ENCODE data around the gene MYG1. TPM values are rescaled to one million over a fixed set of nuclear protein-coding genes. Genes with fewer than 3 reads are reported as not detected.
A peak's percentile ranks its signal among the peaks of the same experiment; 100 is the strongest.

MYG1 gene
- total and polyA plus RNA-seq, 2 of the 13 experiments (the other 11 are each of a cell fraction or from before 2014, with no cell fraction given), result 38.6 to 58.0 TPM

DNA sequence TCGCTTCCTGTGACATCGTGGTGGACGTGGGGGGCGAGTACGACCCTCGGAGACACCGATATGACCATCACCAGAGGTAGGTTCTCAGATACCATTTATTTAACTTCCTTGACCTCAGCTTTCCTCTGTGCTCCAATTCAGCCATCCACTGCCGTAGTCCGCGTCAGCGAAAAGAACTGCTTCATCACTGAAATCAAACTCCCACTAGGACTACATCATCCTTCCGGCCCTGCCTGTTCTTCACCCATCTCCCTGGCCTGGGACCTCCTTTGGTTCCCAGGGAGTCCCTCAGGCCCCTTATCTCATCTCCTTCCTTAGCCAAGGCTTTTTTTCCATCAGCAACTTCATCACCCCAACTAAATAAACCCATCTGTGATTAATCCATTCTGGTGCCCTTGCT lies 692 bp downstream of the MYG1 start (continued):
- TF ChIP-seq, protein P1, sequence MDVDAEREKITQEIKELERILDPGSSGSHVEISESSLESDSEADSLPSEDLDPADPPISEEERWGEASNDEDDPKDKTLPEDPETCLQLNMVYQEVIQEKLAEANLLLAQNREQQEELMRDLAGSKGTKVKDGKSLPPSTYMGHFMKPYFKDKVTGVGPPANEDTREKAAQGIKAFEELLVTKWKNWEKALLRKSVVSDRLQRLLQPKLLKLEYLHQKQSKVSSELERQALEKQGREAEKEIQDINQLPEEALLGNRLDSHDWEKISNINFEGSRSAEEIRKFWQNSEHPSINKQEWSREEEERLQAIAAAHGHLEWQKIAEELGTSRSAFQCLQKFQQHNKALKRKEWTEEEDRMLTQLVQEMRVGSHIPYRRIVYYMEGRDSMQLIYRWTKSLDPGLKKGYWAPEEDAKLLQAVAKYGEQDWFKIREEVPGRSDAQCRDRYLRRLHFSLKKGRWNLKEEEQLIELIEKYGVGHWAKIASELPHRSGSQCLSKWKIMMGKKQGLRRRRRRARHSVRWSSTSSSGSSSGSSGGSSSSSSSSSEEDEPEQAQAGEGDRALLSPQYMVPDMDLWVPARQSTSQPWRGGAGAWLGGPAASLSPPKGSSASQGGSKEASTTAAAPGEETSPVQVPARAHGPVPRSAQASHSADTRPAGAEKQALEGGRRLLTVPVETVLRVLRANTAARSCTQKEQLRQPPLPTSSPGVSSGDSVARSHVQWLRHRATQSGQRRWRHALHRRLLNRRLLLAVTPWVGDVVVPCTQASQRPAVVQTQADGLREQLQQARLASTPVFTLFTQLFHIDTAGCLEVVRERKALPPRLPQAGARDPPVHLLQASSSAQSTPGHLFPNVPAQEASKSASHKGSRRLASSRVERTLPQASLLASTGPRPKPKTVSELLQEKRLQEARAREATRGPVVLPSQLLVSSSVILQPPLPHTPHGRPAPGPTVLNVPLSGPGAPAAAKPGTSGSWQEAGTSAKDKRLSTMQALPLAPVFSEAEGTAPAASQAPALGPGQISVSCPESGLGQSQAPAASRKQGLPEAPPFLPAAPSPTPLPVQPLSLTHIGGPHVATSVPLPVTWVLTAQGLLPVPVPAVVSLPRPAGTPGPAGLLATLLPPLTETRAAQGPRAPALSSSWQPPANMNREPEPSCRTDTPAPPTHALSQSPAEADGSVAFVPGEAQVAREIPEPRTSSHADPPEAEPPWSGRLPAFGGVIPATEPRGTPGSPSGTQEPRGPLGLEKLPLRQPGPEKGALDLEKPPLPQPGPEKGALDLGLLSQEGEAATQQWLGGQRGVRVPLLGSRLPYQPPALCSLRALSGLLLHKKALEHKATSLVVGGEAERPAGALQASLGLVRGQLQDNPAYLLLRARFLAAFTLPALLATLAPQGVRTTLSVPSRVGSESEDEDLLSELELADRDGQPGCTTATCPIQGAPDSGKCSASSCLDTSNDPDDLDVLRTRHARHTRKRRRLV (CRISPR knock-in tag; IDR thresholded peaks at IDR 0.05), result 0 out of 2 replicates have a peak, but pooled peaks have one; percentile 9
- TF ChIP-seq ZBTB7B (CRISPR knock-in tag; IDR thresholded peaks at IDR 0.05), result 0 out of 2 replicates have a peak, but pooled peaks have one; percentile 3
- 0 out of 2 replicates have a peak, but pooled peaks have one; percentile 10 for TF ChIP-seq MAFF (IDR thresholded peaks at IDR 0.05; ENCODE audit: low read depth, low read length)

DNA sequence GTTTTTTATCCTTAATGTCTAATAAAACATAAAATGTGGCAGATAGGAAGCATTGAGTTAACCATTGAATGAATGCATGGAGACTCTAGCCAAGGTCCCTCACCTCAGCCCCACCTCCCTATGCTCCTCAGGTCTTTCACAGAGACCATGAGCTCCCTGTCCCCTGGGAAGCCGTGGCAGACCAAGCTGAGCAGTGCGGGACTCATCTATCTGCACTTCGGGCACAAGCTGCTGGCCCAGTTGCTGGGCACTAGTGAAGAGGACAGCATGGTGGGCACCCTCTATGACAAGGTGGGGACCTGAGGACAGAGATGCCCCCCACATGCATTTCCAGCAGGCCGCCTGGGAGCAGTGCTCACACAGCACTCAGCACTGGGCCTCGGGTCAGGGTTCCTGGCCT lies 3.4 kb downstream of the MYG1 start:
- ChIA-PET POLR2A (interaction anchor here (1.3 to 2.6 kb wide), 2 partner anchors 8 to 18 kb away, joined by 4 to 8 read pairs; partner anchors contain the start of genes AAAS and PFDN5), CTCF (ENCODE audit: low intra/inter-chr PET ratio, low total read pairs) (no interaction called here)
- H4K20me1 ChIP-seq (ENCODE audit: insufficient read depth, low read length), result no peaks in the 10 kb centered on the region
- ATAC-seq (no peak), DNase-seq (ENCODE audit: low spot score) (no peak), FAIRE-seq (no peak)
- intact Hi-C loops (cut with micrococcal nuclease; ENCODE audit: unreplicated experiment), result no loop called here
- H3K27ac ChIP-seq (ENCODE audit: extremely low read length, insufficient read depth, low read length), result no peak overlapping the region
- no peaks in the 10 kb centered on the region for H3K9me3 ChIP-seq (ENCODE audit: low read length)
- no peak overlapping the region for H3K4me3 ChIP-seq (replicated peaks in 1 of 3; ENCODE audit: insufficient read depth in 1 of 3, low read depth in 2 of 3, low read length in 3 of 3)
- TF ChIP-seq ZNF577 (CRISPR knock-in tag; IDR thresholded peaks at IDR 0.05; ENCODE audit: borderline replicate concordance, low read depth) (no peak), NFYB (CRISPR knock-in tag; IDR thresholded peaks at IDR 0.05) (no peak), ZNF484 (CRISPR knock-in tag; IDR thresholded peaks at IDR 0.05; ENCODE audit: borderline replicate concordance, low read depth) (no peak)
- TF ChIP-seq, protein P2, sequence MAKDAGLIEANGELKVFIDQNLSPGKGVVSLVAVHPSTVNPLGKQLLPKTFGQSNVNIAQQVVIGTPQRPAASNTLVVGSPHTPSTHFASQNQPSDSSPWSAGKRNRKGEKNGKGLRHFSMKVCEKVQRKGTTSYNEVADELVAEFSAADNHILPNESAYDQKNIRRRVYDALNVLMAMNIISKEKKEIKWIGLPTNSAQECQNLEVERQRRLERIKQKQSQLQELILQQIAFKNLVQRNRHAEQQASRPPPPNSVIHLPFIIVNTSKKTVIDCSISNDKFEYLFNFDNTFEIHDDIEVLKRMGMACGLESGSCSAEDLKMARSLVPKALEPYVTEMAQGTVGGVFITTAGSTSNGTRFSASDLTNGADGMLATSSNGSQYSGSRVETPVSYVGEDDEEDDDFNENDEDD (CRISPR knock-in tag; IDR thresholded peaks at IDR 0.05; ENCODE audit: borderline replicate concordance), result no peak
- TF ChIP-seq, protein P3, sequence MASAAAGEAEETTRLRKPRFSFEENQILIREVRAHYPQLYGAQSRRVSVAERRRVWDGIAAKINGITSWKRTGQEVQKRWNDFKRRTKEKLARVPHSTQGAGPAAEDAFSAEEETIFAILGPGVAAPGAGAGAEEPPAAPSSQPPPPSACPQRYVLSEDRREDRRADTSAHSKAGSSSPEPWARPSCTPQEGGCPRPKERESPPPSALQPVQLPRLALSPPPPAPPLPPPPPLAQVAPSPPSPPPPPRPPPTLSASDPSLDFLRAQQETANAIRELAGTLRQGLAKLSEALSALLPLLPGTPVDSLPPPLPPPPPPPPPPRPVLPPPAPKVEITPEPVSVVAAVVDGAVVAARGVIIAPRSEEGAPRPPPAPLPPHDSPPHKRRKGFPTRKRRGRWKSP (CRISPR knock-in tag; IDR thresholded peaks at IDR 0.05), result 0 out of 2 replicates have a peak, but pooled peaks have one; percentile 26
- no peak overlapping the region for H3K4me2 ChIP-seq (ENCODE audit: low read depth, low read length)
- H3K4me1 ChIP-seq (ENCODE audit: insufficient read depth, low read length), result peaks cover 50% of the 10 kb centered on the region
- no peak overlapping the region for H3K9ac ChIP-seq (ENCODE audit: insufficient read depth, low read depth, low read length)
- H3K36me3 ChIP-seq (replicated peaks in 1 of 2; ENCODE audit: control insufficient read depth in 1 of 2, insufficient read depth in 2 of 2, low read length in 2 of 2), result peaks cover 9 to 42% of the 10 kb centered on the region in 2 experiments
- peaks cover 15% of the 10 kb centered on the region for H3K79me2 ChIP-seq (ENCODE audit: insufficient read depth, low read length)
- no peaks in the 10 kb centered on the region; a peak in 1 of 5 replicates for H3K27me3 ChIP-seq (ENCODE audit: control insufficient read depth in 1 of 2, insufficient read depth in 2 of 2, low read length in 2 of 2)
- WGBS (ENCODE audit: low lambda C conversion rate), result no CpG with 5 or more reads among the region's 5 CpGs
- in situ Hi-C loops (cut with HindIII; ENCODE audit: extremely low pct_ligation_motif_present, low pct_unique_long_range_greater_than_20kb), result no loop called here
- no peak overlapping the region for H2AFZ ChIP-seq (ENCODE audit: low read length)
- no TSS peak for BruUV-seq (replicated peaks)

All from HepG2 (cell line).